B cell (primary cell): ENCODE measurements around the gene MYH7. TPM values are rescaled to one million over a fixed set of nuclear protein-coding genes. Genes with fewer than 3 reads are reported as not detected.

Experiments used
- ATAC-seq: fragments of 200-7000 bp; cut with Tn5 transposase; one replicate; pipeline ENCODE4 v1.10.0; 2021; ENCODE audit warnings: low read depth, mild to moderate bottlenecking, moderate number of reproducible peaks, moderate library complexity
- CTCF ChIA-PET: fragments of 350-600 bp; sonication (Branson Sonifier 250); formaldehyde crosslinking; loops from one replicate; lab custom pipeline; 2021; ENCODE audit warnings: antibody characterized with exemption, inconsistent platforms; lab: Charles Lee
- POLR2A ChIA-PET: fragments of 350-600 bp; sonication (Branson Sonifier 250); formaldehyde crosslinking; loops from one replicate; lab custom pipeline; 2021; ENCODE audit warnings: antibody characterized with exemption; lab: Charles Lee
- DNase-seq: peaks from one replicate; pipeline ENCODE4 v3.0.0; 2013
- H2AFZ ChIP-seq: 2 replicates; pipeline ENCODE4 v1.6.1; 2012; ENCODE audit warnings: mild to moderate bottlenecking, low read depth, low read length; ENCODE audit not compliant: insufficient read depth, poor library complexity, severe bottlenecking
- H3K27ac ChIP-seq, 2 donors: 1 replicate in 1 of 2; 2 replicates in 1 of 2; pipeline ENCODE4 v1.5.1; 2012 to 2013; ENCODE audit warnings: low read length in 2 of 2, mild to moderate bottlenecking in 2 of 2, moderate library complexity in 1 of 2
- H3K27me3 ChIP-seq, 4 experiments: fragments of 200-600 bp in 1 of 4; sonication (generic) in 1 of 4; replicated peaks in 1 of 4; 1 replicate in 2 of 4; 2 replicates in 2 of 4; pipeline versions ENCODE4 v1.6.1 to v1.7.0; 2013 to 2016; ENCODE audit warnings: low read length in 3 of 4, mild to moderate bottlenecking in 2 of 4, mixed read lengths in 1 of 4, moderate library complexity in 1 of 4; ENCODE audit not compliant: insufficient read depth in 4 of 4, control insufficient read depth in 3 of 4; ENCODE audit errors: control extremely low read depth in 1 of 4
- H3K36me3 ChIP-seq, 2 experiments: replicated peaks in 1 of 2; 1 replicate in 1 of 2; 2 replicates in 1 of 2; pipeline versions ENCODE4 v1.6.1 to v1.7.1; 2013; ENCODE audit warnings: low read length in 1 of 2; ENCODE audit not compliant: insufficient read depth in 2 of 2, control insufficient read depth in 1 of 2; ENCODE audit errors: control extremely low read depth in 1 of 2, extremely low read depth in 1 of 2
- H3K4me1 ChIP-seq, 2 donors: fragments of 200-600 bp in 1 of 2; sonication (generic) in 1 of 2; 1 replicate in 1 of 2; 2 replicates in 1 of 2; pipeline versions ENCODE4 v1.5.1 to v1.6.1; 2013 to 2017; ENCODE audit warnings: low read length in 2 of 2; ENCODE audit not compliant: control insufficient read depth in 2 of 2, insufficient read depth in 2 of 2
- H3K4me2 ChIP-seq: replicated peaks from 2 replicates; pipeline ENCODE3; 2012; ENCODE audit warnings: mild to moderate bottlenecking, low read depth, low read length; ENCODE audit not compliant: poor library complexity, severe bottlenecking
- H3K4me3 ChIP-seq, 5 experiments: fragments of 200-600 bp in 1 of 5; sonication (generic) in 1 of 5; 1 replicate in 3 of 5; 2 replicates in 2 of 5; pipeline versions ENCODE4 v1.5.1 to v1.7.0; 2011 to 2016; ENCODE audit warnings: low read length in 4 of 5, mild to moderate bottlenecking in 4 of 5, low read depth in 2 of 5, control low read depth in 1 of 5, moderate library complexity in 1 of 5; ENCODE audit not compliant: insufficient read depth in 1 of 5; ENCODE audit errors: control extremely low read depth in 1 of 5, extremely low read depth in 1 of 5
- H3K79me2 ChIP-seq: fragments of 200-600 bp; sonication (generic); one replicate; pipeline ENCODE4 v1.6.0; 2016; ENCODE audit warnings: low read length; ENCODE audit not compliant: control insufficient read depth, insufficient read depth
- H3K9ac ChIP-seq: fragments of 200-600 bp; sonication (generic); 2 replicates; pipeline ENCODE4 v1.6.1; 2017; ENCODE audit warnings: mild to moderate bottlenecking, low read length, moderate library complexity
- H3K9me3 ChIP-seq, 3 donors: one replicate each; pipeline versions ENCODE4 v1.6.1 to v1.7.1; 2013; ENCODE audit warnings: low read length in 2 of 3; ENCODE audit not compliant: control insufficient read depth in 2 of 3, insufficient read depth in 1 of 3; ENCODE audit errors: control extremely low read depth in 1 of 3
- H4K20me1 ChIP-seq: 2 replicates; pipeline ENCODE4 v1.6.0; 2012; ENCODE audit warnings: mild to moderate bottlenecking, low read length; ENCODE audit not compliant: insufficient read depth, control insufficient read depth, poor library complexity, severe bottlenecking
- H3K27ac Mint-ChIP-seq: one replicate; pipeline ENCODE4 v1.8.0; 2021; ENCODE audit warnings: mixed read lengths
- H3K27me3 Mint-ChIP-seq: one replicate; pipeline ENCODE4 v1.8.0; 2021; ENCODE audit warnings: mixed read lengths
- H3K4me1 Mint-ChIP-seq: one replicate; pipeline ENCODE4 v1.8.0; 2021; ENCODE audit warnings: mixed read lengths
- H3K4me3 Mint-ChIP-seq: one replicate; pipeline ENCODE4 v1.8.0; 2021; ENCODE audit warnings: mixed read lengths
- H3K9me3 Mint-ChIP-seq: one replicate; pipeline ENCODE4 v1.8.0; 2022; ENCODE audit warnings: mixed read lengths; ENCODE audit not compliant: insufficient read depth
- EZH2 ChIP-seq: IDR thresholded peaks from 2 replicates; pipeline ENCODE4 v1.6.1; 2012; ENCODE audit warnings: borderline replicate concordance, low read depth, mild to moderate bottlenecking, moderate library complexity, low read length; ENCODE audit not compliant: insufficient read depth, poor library complexity, severe bottlenecking
- WGBS: methylation state at CpG from one replicate; pipeline ENCODE4 v1.1.5; 2013; ENCODE audit warnings: missing lambda C conversion rate; ENCODE audit not compliant: insufficient coverage; 5-methylcytosine and 5-hydroxymethylcytosine counted together
- intact Hi-C: fragments of 100-400 bp; cut with micrococcal nuclease; formaldehyde crosslinking; loops from one replicate; pipeline ENCODE4 v1.10.0; 2022
- polyA plus RNA-seq: library from polyadenylated mRNA; depleted of rRNA; stranded (reverse); fragments of >200 nt; gene quantifications from 2 replicates; pipeline ENCODE4 v1.2.3, GENCODE V29; 2012
- total RNA-seq, 2 donors: library from RNA; stranded (reverse); fragments of 120-200 nt in 1 of 2; gene quantifications; 1 replicate in 1 of 2; 2 replicates in 1 of 2; pipeline versions ENCODE4 v1.2.3 to v1.2.4, GENCODE V29; 2013 to 2022
- TF ChIP-seq, protein P1 (sequence below): fragments of 200-600 bp; IDR thresholded peaks from one replicate; pipeline ENCODE4 v1.8.0; 2022; ENCODE audit warnings: antibody characterized with exemption, mild to moderate bottlenecking

Gene MYH7
- total and polyA plus RNA-seq, 2 donors (not counting 1 experiment from before 2014, with no cell fraction given), result not detected

DNA sequence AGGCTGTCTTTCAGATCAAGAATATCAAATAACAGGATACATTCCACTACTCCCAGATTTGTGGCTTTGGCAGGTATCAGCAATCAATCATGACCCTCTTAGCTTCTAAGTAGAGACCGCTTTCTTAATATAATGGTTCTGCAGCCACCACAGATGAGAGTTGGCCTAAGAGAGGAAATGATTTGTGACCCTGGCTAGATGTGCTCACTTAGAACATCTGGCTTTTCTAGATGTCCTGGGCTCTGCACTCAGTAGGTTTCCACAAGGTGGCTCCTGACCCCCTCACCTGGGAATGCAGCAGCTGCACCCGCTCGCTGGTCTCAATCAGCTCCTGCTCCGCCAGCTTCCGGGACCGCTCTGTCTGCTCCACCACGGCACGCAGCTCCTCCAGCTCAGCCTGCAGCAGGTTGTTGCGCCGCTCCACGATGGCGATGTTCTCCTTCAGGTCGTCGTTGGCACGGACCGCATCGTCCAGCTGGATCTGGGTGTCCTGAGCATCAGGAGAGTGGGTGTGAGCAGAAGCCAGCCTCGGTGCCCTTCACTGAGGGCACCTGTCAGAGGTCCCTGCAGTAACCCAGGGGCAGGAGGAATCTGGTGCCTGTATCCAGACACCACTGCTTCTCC lies 49.7 kb downstream of the MYH7 start:
- Histone ChIP-seq H3K4me2 (no peak overlapping the region), H3K27ac (no peak overlapping the region), H3K27me3 (peaks cover 0 to 12% (median 0%) of the 10 kb centered on the region in 4 experiments), H3K36me3 (no peaks in the 10 kb centered on the region), H3K9ac (no peak overlapping the region), H3K9me3 (no peaks in the 10 kb centered on the region), H4K20me1 (no peaks in the 10 kb centered on the region), H3K79me2 (no peaks in the 10 kb centered on the region), H3K4me3 (no peak overlapping the region), H3K4me1 (no peaks in the 10 kb centered on the region), H2AFZ (no peak overlapping the region)
- no peak for ATAC-seq
- H3K27me3 Mint-ChIP-seq, result peaks cover 35% of the 10 kb centered on the region
- CTCF ChIA-PET, result interaction anchor here (1.0 kb wide), 1 partner anchor 120 kb away, joined by 4 read pairs; no protein-coding TSS in a partner anchor
- 97% methylated on average over 17 of the region's 18 CpGs for WGBS
- DNase-seq, result no peak
- no peaks in the 10 kb centered on the region for H3K9me3 Mint-ChIP-seq
- TF ChIP-seq, protein P1, sequence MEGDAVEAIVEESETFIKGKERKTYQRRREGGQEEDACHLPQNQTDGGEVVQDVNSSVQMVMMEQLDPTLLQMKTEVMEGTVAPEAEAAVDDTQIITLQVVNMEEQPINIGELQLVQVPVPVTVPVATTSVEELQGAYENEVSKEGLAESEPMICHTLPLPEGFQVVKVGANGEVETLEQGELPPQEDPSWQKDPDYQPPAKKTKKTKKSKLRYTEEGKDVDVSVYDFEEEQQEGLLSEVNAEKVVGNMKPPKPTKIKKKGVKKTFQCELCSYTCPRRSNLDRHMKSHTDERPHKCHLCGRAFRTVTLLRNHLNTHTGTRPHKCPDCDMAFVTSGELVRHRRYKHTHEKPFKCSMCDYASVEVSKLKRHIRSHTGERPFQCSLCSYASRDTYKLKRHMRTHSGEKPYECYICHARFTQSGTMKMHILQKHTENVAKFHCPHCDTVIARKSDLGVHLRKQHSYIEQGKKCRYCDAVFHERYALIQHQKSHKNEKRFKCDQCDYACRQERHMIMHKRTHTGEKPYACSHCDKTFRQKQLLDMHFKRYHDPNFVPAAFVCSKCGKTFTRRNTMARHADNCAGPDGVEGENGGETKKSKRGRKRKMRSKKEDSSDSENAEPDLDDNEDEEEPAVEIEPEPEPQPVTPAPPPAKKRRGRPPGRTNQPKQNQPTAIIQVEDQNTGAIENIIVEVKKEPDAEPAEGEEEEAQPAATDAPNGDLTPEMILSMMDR, result no peak
- no peak for TF ChIP-seq EZH2
- H3K4me3 Mint-ChIP-seq, result no peak overlapping the region
- no peak overlapping the region for H3K27ac Mint-ChIP-seq
- POLR2A ChIA-PET, result no interaction called here
- H3K4me1 Mint-ChIP-seq, result no peaks in the 10 kb centered on the region
- intact Hi-C loops, result no loop called here

DNA sequence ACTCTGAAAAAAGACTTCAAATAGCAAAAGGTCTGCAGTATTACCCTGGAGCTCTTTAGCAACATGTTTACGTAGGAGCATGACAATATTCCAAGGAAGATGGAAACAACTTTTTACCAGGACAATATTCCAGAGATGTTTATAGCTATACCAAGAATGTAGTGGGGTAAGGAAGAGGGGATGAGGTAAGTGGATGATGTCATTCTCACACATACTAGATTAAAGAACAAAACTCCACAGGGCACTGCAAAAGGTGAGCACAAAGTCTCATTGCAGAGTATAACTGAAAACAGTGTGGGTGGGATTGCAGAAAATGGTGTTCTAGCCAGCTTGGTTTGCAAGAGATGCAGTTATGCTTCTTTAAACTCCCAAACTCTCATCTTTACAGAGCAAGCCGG lies 50.2 kb downstream of the MYH7 start:
- Histone ChIP-seq H4K20me1 (no peaks in the 10 kb centered on the region), H3K36me3 (no peaks in the 10 kb centered on the region), H3K9ac (no peak overlapping the region), H3K4me2 (no peak overlapping the region), H3K79me2 (no peaks in the 10 kb centered on the region), H3K4me3 (no peak overlapping the region), H3K4me1 (no peaks in the 10 kb centered on the region), H2AFZ (no peak overlapping the region), H3K27ac (no peak overlapping the region), H3K27me3 (peaks cover 0 to 12% (median 0%) of the 10 kb centered on the region in 4 experiments), H3K9me3 (no peaks in the 10 kb centered on the region)
- ChIA-PET CTCF (interaction anchor here (1.0 to 1.5 kb wide), 2 partner anchors 11 to 120 kb away, joined by 4 read pairs; no protein-coding TSS in a partner anchor), POLR2A (no interaction called here)
- Mint-ChIP-seq H3K27ac (no peak overlapping the region), H3K9me3 (no peaks in the 10 kb centered on the region), H3K4me1 (no peaks in the 10 kb centered on the region), H3K27me3 (peaks cover 31% of the 10 kb centered on the region), H3K4me3 (no peak overlapping the region)
- intact Hi-C loops, result no loop called here
- DNase-seq, result no peak
- no peak for ATAC-seq
- TF ChIP-seq, protein P1, result no peak
- TF ChIP-seq EZH2, result no peak
- no CpG with 5 or more reads among the region's 2 CpGs for WGBS
